SW 1271 (cell line): ENCODE measurements around the gene PRR20G.
A peak's percentile ranks its signal among the peaks of the same experiment; 100 is the strongest.
"Not testable (repeated sequence)": the region's sequence is repeated elsewhere in the genome, so short reads cannot be mapped to it uniquely, and the experiment has no call there.

Source experiments
- DNase-seq, 2 experiments: peaks; one replicate each; lab custom pipeline; 2025; lab: John Stamatoyannopoulos, UW

Gene PRR20G

GRCh38 chr3:127287840-127288239, at the start of gene PRR20G:
TSS of gene PRR20G (minus strand) at chr3:127288046. CDS start at chr3:127287365, 681 bp downstream.
- no peak for DNase-seq

GRCh38 chr3:127337001-127337400, 49.2 kb upstream of the PRR20G start:
- DNase-seq = no peak

GRCh38 chr3:127336101-127336500, 48.3 kb upstream of the PRR20G start:
- DNase-seq = no peak

- no peak for DNase-seq
These were observed 42.5 kb upstream of the PRR20G start for GRCh38 chr3:127330385-127330784.

- no peak for DNase-seq
These were observed 41.9 kb upstream of the PRR20G start for GRCh38 chr3:127329631-127330285.

GRCh38 chr3:127328421-127328820, 40.6 kb upstream of the PRR20G start:
- no peak for DNase-seq

GRCh38 chr3:127326341-127326740, 38.5 kb upstream of the PRR20G start:
- DNase-seq = no peak

GRCh38 chr3:127325629-127325961, 37.7 kb upstream of the PRR20G start:
- no peak for DNase-seq

- DNase-seq = no peak
These were observed 37.2 kb upstream of the PRR20G start for GRCh38 chr3:127324913-127325628.

- no peak for DNase-seq
These were observed 36.2 kb upstream of the PRR20G start for GRCh38 chr3:127324076-127324475.

- DNase-seq = no peak
These were observed 35.7 kb upstream of the PRR20G start for GRCh38 chr3:127323581-127323980.

GRCh38 chr3:127321371-127321770, 33.5 kb upstream of the PRR20G start:
- DNase-seq = no peak

- DNase-seq = no peak
These were observed 32.8 kb upstream of the PRR20G start for GRCh38 chr3:127320529-127321121.

- DNase-seq = no peak
These were observed 28.8 kb upstream of the PRR20G start for GRCh38 chr3:127316685-127317084.

GRCh38 chr3:127312818-127313217, 25.0 kb upstream of the PRR20G start:
- no peak for DNase-seq

GRCh38 chr3:127308821-127309220, 21.0 kb upstream of the PRR20G start:
- DNase-seq = not testable (repeated sequence)

- no peak for DNase-seq
These were observed 20.1 kb upstream of the PRR20G start for GRCh38 chr3:127307916-127308315.

- no peak for DNase-seq
These were observed 19.4 kb upstream of the PRR20G start for GRCh38 chr3:127307112-127307835.

GRCh38 chr3:127306361-127307111, 18.7 kb upstream of the PRR20G start:
- no peak for DNase-seq

GRCh38 chr3:127305499-127306060, 17.7 kb upstream of the PRR20G start:
- no peak for DNase-seq

- peak in 1 of 2 experiments; percentile 68 for DNase-seq
These were observed 16.4 kb upstream of the PRR20G start for GRCh38 chr3:127304121-127304744.
